Breast epithelium (tissue), 3 donors: ENCODE data around the gene SEMA4C.

Experiments used
- CTCF ChIP-seq, 3 donors: fragments of 450-650 bp; IDR thresholded peaks; one replicate each; pipeline ENCODE4 v1.5.1; 2016 to 2017; ENCODE audit warnings: antibody characterized with exemption in 3 of 3, mild to moderate bottlenecking in 3 of 3, moderate library complexity in 3 of 3
- POLR2A ChIP-seq: fragments of 450-650 bp; IDR thresholded peaks from one replicate; pipeline ENCODE4 v1.6.1; 2016; ENCODE audit warnings: antibody characterized with exemption, mild to moderate bottlenecking, moderate library complexity
- POLR2AphosphoS5 ChIP-seq, 3 donors: sonication (generic); formaldehyde crosslinking; IDR thresholded peaks; one replicate each; pipeline ENCODE4 v1.6.1; 2017; ENCODE audit warnings: antibody characterized with exemption in 3 of 3

- TF ChIP-seq CTCF (IDR thresholded peaks at IDR 0.05) (no peak), POLR2AphosphoS5 (IDR thresholded peaks at IDR 0.05) (no peak), POLR2A (no peak)
Observed at GRCh38 chr2:96866586-96866985, 3.3 kb downstream of the SEMA4C start.
